Activated CD8-positive, alpha-beta memory T cell treated with anti-CD3 and anti-CD28 coated beads, Interleukin-2, amount 50 U/mL, for 4 hours (primary cell): ENCODE measurements around the gene ZNF385D.

Experiments used
- DNase-seq: peaks from one replicate; pipeline ENCODE4 v3.0.0-alpha.2; 2020

The ZNF385D gene, protein sequence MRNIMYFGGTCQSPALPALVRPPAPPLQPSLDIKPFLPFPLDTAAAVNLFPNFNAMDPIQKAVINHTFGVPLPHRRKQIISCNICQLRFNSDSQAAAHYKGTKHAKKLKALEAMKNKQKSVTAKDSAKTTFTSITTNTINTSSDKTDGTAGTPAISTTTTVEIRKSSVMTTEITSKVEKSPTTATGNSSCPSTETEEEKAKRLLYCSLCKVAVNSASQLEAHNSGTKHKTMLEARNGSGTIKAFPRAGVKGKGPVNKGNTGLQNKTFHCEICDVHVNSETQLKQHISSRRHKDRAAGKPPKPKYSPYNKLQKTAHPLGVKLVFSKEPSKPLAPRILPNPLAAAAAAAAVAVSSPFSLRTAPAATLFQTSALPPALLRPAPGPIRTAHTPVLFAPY

DNA sequence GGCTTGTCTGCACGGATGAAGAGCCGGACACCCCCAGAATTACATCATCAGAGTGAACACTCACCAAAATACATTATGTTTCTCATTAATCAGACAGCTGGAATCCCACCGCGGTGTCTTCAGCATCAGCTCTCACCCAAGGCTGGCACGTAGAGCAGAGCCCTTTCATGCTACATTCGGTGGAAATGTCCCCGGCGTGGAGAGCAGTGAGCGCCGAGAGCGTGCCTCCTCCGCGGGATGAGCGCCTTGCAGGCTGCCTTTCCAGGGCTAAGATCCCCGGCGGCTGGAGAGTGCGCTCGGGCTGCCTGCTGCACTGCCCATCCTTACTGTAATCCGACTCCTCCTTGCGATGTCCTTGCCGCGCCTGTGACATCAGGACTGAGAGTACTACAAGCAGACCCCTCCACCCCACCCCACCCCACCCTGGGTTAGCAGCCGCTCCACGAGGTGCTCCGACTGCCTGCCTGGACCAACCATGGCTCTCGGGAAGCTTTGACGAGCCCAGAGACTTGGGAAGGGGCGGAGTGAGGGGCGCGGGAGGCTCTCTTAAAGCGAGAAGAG lies at the start of gene ZNF385D:
Gene ZNF385D (minus strand): TSS at position 380 of the 561 bp plus-strand sequence. CDS start 294 bp downstream, at position 86.
- DNase-seq = no peak

- no peak for DNase-seq
Measured at GRCh38 chr3:21798356-21799088, 47.5 kb upstream of the ZNF385D start.

- no peak for DNase-seq
Measured at GRCh38 chr3:21795921-21796320, 44.9 kb upstream of the ZNF385D start.

GRCh38 chr3:21795152-21795837 lies 44.3 kb upstream of the ZNF385D start:
- DNase-seq = no peak

- DNase-seq = no peak
Measured at GRCh38 chr3:21794291-21794690, 43.3 kb upstream of the ZNF385D start.

- no peak for DNase-seq
Measured at GRCh38 chr3:21792176-21792575, 41.2 kb upstream of the ZNF385D start.

DNA sequence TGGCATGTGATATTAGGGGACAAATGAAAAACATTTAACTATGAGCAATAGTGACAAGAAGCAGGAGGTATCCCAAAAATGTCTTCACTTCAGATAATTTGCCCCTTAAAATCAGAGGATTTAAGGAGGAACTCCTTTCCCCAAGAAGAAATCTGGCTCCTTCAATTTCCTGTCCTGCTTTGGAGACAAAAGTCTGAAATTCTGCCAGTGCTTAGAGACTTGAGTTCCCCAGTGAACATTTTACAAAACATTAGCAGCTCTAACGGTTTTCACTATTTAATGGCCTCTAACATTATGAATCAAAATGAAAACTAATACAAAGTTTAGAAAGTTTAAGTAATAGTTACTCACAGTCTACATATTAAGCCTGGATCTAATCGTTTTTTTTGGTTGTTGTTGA lies 40.3 kb upstream of the ZNF385D start:
- no peak for DNase-seq

DNA sequence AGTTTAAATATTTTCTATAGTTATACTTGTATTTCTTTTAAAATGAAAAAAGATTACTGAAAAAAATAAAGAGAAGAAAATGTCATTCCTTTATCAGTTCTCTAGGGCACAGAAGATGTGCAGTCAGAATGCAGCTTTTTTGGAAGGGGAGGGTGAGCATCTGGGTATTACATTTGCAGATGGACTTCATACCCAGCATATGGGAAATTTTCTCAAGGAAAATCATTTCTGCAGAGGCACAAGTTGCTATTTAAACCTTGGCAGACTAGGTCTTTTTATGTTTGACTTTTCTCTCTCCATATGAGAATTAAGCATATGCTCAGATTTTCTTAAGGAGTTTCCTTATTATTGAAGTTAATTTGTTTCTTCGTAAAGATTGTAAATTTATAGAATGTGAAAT lies 39.5 kb upstream of the ZNF385D start:
- no peak for DNase-seq

DNA sequence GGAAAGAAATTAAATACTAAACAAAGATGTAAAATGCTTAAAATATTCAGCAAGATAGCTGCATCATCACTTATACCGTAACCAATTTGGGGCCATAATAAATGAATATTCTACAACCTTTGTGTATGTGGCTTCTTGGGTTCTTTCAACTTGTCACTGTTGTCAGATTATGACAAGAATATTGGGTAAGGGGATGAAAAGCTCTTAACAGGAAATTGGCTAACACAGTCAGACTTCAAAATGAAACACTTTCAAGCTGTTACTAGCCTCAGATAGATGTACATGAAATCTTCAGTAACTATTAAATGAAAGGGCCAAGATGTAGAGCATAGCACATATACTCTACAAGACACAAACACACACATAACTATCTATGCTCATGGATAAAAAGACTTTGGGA lies 38.7 kb upstream of the ZNF385D start:
- no peak for DNase-seq

- no peak for DNase-seq
Measured at GRCh38 chr3:21786438-21786797, 35.4 kb upstream of the ZNF385D start.

DNA sequence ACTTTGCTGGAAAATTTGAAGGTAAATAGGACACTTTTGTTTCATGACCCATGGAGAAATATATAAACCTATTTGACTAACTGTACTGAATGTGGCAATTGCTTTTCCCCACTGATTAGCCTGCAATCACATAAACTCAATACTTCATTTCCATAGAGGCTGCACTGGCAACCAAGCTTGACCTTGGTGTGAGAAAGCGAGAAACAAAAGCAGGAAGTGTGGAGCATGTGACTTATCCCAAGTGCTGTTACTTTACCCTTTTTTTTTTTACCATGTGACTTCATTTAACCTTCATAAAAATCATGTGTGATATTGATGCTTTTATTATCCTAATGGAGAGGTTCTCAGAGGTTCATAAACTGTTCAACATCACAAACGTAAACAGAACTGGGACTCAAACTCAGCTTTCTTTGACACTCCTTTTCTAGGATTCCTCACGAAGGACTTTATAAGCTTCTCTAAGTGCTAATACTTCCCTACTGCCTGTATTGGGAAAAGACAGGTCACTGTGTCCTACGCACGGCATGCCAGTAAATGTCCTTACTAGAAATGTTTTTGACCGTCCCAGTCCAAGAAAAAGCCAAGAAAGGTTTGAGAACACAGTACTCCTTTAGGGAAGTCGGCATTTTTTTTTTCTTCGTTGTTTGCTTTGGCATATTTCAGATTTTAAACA lies 34.9 kb upstream of the ZNF385D start:
- DNase-seq = no peak

DNA sequence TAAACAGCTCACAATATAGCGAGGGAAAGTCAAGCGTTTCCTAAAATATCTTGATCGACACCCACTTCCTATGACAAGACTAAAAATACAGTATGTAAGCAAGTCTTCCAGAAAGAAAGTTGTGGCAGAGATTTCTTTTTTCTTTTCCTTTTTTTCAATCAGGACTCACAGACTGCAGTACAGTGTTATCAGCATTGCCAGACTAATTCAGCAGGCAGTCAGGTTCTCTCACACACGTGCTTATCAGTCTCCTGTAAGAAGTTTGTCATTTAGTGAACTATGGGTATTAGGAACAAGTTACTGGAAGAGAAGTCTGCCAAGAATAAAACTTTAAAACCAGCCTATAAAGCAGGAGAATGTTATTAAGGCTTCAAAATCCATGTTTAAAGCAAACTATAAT lies 32.8 kb upstream of the ZNF385D start:
- DNase-seq = no peak

DNA sequence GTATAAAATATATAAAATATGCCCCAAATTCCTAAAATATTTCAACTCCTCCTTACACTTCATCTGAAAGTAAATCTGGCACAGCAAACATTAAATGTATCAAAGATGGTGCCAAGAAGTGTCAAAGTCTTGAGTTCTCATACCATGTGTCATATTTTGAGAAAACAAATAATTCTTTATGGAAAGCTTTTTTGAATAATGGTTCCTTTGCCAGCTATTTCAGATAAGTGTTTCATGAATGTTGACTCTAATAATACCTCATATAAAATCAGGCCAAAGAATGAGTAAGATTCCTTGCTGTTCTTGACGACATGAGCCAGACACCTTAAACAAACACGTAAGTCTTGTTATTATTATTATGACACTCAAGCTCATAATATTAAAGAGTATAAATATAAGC lies 30.3 kb upstream of the ZNF385D start:
- no peak for DNase-seq

DNA sequence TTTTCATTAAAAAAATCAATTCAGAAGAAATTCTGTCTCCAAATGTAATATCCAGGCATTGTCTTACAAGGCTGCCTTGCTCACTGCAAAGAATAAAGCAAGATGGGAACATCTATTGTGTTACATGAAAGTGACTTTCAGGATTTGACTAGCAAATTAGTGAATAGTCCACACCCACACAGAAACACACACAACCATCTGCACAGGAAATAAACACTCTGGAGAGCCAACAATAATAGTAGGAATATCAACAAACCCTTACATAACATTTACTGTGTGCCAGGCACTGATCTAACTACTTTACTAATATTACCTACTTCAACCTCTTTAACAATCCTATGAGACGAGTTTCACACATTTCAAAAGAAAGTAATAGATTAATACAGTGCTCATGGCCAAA lies 28.9 kb upstream of the ZNF385D start:
- DNase-seq = no peak

- no peak for DNase-seq
Measured at GRCh38 chr3:21778715-21779114, 27.7 kb upstream of the ZNF385D start.

- no peak for DNase-seq
Measured at GRCh38 chr3:21777821-21778220, 26.8 kb upstream of the ZNF385D start.

DNA sequence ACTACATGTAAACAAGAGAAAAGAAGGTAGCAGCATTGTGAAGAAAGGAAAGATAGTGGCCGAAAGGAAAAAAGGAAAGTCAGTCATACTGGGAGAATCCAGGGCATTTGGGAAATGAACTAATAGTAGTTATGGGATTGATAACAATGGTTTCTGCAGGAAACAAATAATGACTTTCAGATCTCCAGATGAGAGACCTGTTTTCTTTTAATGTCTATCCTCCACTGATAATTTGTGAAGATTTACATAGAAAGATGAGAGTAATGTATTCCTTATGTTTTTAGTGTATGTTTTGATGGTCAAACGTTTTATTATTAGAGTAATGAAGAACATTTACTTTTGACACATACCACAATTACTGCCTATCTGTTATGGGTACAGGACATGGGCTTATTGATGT lies 15.0 kb upstream of the ZNF385D start:
- DNase-seq = no peak

- no peak for DNase-seq
Measured at GRCh38 chr3:21755896-21756295, 4.9 kb upstream of the ZNF385D start.

DNA sequence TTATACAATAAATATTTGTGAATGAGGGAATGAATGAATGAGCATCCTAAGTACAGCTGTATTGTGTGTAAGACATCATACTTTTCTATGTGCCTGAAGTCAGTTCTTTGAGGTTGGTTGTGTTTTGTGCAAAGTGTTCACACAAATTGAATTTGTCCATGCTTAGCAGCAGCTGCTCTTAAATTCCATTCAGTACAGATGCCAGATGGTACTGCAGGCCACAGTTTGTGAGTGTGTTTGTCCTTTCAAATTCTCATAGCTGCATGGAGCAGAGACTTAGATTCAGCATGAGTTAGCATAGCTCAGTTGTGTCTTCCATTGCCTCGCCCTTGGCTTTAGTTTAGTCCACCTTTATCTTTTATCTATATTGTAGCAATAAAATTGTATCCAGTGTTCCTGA lies 3.8 kb upstream of the ZNF385D start:
- DNase-seq = no peak

DNA sequence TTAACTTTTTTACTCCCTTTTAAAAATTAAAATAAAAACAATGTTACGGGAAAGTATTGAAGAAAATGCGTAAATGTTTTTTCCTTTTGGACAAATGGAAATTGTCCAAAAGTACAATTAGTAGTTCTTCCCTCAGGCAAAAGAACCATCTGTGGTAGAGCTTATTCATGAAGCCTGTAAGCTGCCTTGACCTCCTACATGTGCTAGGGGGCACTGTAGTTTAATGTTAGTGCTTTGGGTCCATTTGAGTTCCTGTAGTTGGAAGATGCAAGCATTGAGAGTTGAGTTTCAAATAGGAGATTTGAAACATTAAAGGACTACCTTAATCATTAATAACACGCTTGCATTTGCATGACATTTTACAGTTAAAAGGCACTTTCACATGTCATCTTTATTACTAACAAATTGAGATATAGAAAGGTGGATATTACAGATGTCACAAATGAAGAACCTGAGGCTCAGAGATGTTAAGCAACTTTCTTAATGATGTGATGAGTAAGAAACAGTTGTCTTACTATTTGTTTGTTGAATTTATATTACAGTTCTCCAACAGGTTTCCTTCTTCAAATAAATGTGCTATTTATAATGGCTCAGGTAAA lies 1.8 kb upstream of the ZNF385D start:
- DNase-seq = no peak

DNA sequence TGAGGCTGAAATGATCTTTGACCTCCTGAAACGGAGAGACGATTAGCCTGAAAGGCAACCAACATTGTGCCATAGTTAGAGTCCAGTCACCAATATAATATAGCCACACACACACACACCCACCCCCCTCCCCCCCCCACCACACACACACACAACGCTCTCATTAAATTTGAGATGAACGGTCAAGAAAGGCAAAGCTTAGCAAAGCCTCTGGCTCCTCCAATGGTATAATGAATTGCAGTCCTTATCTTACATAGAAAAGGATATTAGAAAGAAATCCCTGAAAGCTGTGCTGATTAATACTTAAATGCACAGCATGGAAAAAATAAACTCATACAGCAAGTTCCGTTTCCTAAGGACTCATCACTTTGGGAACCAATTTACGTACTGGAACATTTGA lies 876 bp upstream of the ZNF385D start:
- no peak for DNase-seq

- no peak for DNase-seq
Measured at GRCh38 chr3:21750080-21750696, 822 bp downstream of the ZNF385D start.
